H1 (cell line): ENCODE measurements around the gene MORN4. TPM values are rescaled to one million over a fixed set of nuclear protein-coding genes. Genes with fewer than 3 reads are reported as not detected.

ENCODE experiments used
- CTCF ChIA-PET: fragments of 300-600 bp; sonication (Branson Sonifier 250); formaldehyde crosslinking; loops from one replicate; lab custom pipeline; 2021; ENCODE audit not compliant: partially characterized antibody; lab: Charles Lee
- POLR2A ChIA-PET: fragments of 300-600 bp; sonication (Branson Sonifier 250); formaldehyde crosslinking; loops from one replicate; lab custom pipeline; 2021; ENCODE audit warnings: inconsistent platforms; ENCODE audit not compliant: partially characterized antibody; lab: Charles Lee
- DNase-seq, 2 experiments: peaks; one replicate each; pipeline versions ENCODE4 v3.0.0 to v3.0.0-alpha.2; 2010 to 2022; ENCODE audit warnings: low spot score in 2 of 2, low read depth in 1 of 2, mixed read lengths in 1 of 2
- FAIRE-seq: peaks from 2 replicates; lab custom pipeline; 2011; peaks lifted over from hg19 to GRCh38; lab: Jason Lieb, UNC
- H2AFZ ChIP-seq: 2 replicates; pipeline ENCODE4 v1.8.1; 2012; ENCODE audit warnings: low read length, inconsistent platforms
- H2AK5ac ChIP-seq: 2 replicates; pipeline ENCODE4 v1.6.1; 2013; ENCODE audit warnings: low read depth, low read length
- H2BK120ac ChIP-seq: replicated peaks from 2 replicates; pipeline ENCODE3; 2013; ENCODE audit warnings: low read depth, low read length, inconsistent platforms
- H2BK12ac ChIP-seq: 2 replicates; pipeline ENCODE4 v1.6.1; 2013; ENCODE audit warnings: low read depth, low read length
- H2BK15ac ChIP-seq: 2 replicates; pipeline ENCODE4 v1.6.1; 2013; ENCODE audit warnings: low read length
- H2BK20ac ChIP-seq: 2 replicates; pipeline ENCODE4 v1.6.1; 2013; ENCODE audit warnings: low read length
- H2BK5ac ChIP-seq: 2 replicates; pipeline ENCODE4 v1.6.1; 2013; ENCODE audit warnings: low read depth, low read length
- H3K14ac ChIP-seq: 2 replicates; pipeline ENCODE4 v1.6.1; 2013; ENCODE audit warnings: inconsistent platforms; ENCODE audit not compliant: insufficient read length
- H3K18ac ChIP-seq: 2 replicates; pipeline ENCODE4 v1.6.1; 2013; ENCODE audit warnings: low read length; ENCODE audit errors: extremely low read depth
- H3K23ac ChIP-seq: 2 replicates; pipeline ENCODE4 v1.6.1; 2013; ENCODE audit warnings: inconsistent platforms; ENCODE audit not compliant: insufficient read length
- H3K23me2 ChIP-seq: 2 replicates; pipeline ENCODE4 v1.6.1; 2013; ENCODE audit warnings: low read depth, low read length
- H3K27ac ChIP-seq: 2 replicates; pipeline ENCODE4 v1.6.1; 2011; ENCODE audit warnings: low read depth, low read length, inconsistent platforms
- H3K27me3 ChIP-seq, 4 experiments: replicated peaks in 1 of 4; 1 replicate in 1 of 4; 2 replicates in 3 of 4; pipeline versions ENCODE4 v1.6.1 to v1.8.1; 2011 to 2013; ENCODE audit warnings: low read length in 3 of 4, mild to moderate bottlenecking in 3 of 4, inconsistent platforms in 2 of 4, mixed read lengths in 2 of 4, moderate library complexity in 1 of 4; ENCODE audit not compliant: control insufficient read depth in 3 of 4, insufficient read depth in 3 of 4; ENCODE audit errors: extremely low read depth in 1 of 4
- H3K36me3 ChIP-seq, 4 experiments: 2 replicates each; pipeline versions ENCODE4 v1.6.1 to v1.8.1; 2011 to 2013; ENCODE audit warnings: mild to moderate bottlenecking in 4 of 4, low read length in 3 of 4, moderate library complexity in 2 of 4, control low read depth in 1 of 4, inconsistent platforms in 1 of 4; ENCODE audit not compliant: insufficient read depth in 4 of 4, control insufficient read depth in 2 of 4
- H3K4ac ChIP-seq: replicated peaks from 2 replicates; pipeline ENCODE3; 2013; ENCODE audit warnings: low read length, low read depth, mixed read lengths, inconsistent platforms; ENCODE audit not compliant: insufficient read length
- H3K4me1 ChIP-seq, 4 experiments: replicated peaks in 1 of 4; 1 replicate in 1 of 4; 2 replicates in 3 of 4; pipeline versions ENCODE4 v1.6.1 to v1.8.1; 2011 to 2013; ENCODE audit warnings: low read length in 3 of 4, inconsistent platforms in 2 of 4, mixed read lengths in 1 of 4; ENCODE audit not compliant: insufficient read depth in 4 of 4, control insufficient read depth in 3 of 4
- H3K4me2 ChIP-seq, 2 experiments: 2 replicates each; pipeline versions ENCODE4 v1.6.1 to v1.8.1; 2011 to 2013; ENCODE audit warnings: low read depth in 2 of 2, low read length in 2 of 2, control low read depth in 1 of 2, inconsistent platforms in 1 of 2, mild to moderate bottlenecking in 1 of 2; ENCODE audit not compliant: insufficient read depth in 1 of 2
- H3K4me3 ChIP-seq, 4 experiments: fragments of 200-600, 300-600 bp in 1 of 4; sonication (generic), shearing (Covaris generic), sonication (Bioruptor Twin) in 1 of 4; 2 replicates each; pipeline versions ENCODE4 v1.5.1 to v1.8.1; 2011 to 2016; ENCODE audit warnings: low read length in 4 of 4, low read depth in 3 of 4, control low read depth in 2 of 4, inconsistent platforms in 2 of 4, mild to moderate bottlenecking in 2 of 4, mixed read lengths in 1 of 4, moderate library complexity in 1 of 4; ENCODE audit not compliant: insufficient read depth in 2 of 4; ENCODE audit errors: extremely low read depth in 1 of 4
- H3K56ac ChIP-seq: replicated peaks from 2 replicates; pipeline ENCODE3; 2013; ENCODE audit warnings: low read depth, mild to moderate bottlenecking, mixed read lengths, low read length, inconsistent platforms; ENCODE audit not compliant: insufficient read length
- H3K79me1 ChIP-seq: 2 replicates; pipeline ENCODE4 v1.6.1; 2013; ENCODE audit warnings: low read depth, low read length, control low read depth
- H3K79me2 ChIP-seq, 2 experiments: 2 replicates each; pipeline versions ENCODE4 v1.6.1 to v1.8.1; 2012 to 2013; ENCODE audit warnings: low read length in 2 of 2, mild to moderate bottlenecking in 2 of 2, inconsistent platforms in 1 of 2; ENCODE audit not compliant: insufficient read depth in 2 of 2, control insufficient read depth in 1 of 2
- H3K9ac ChIP-seq, 4 experiments: replicated peaks in 1 of 4; 1 replicate in 1 of 4; 2 replicates in 3 of 4; pipeline versions ENCODE4 v1.6.1 to v1.8.1; 2011 to 2013; ENCODE audit warnings: low read depth in 3 of 4, low read length in 3 of 4, control low read depth in 2 of 4, mild to moderate bottlenecking in 2 of 4, moderate library complexity in 2 of 4, inconsistent platforms in 1 of 4; ENCODE audit errors: extremely low read depth in 1 of 4
- H3K9me3 ChIP-seq, 2 experiments: 2 replicates each; pipeline versions ENCODE4 v1.6.1 to v1.8.1; 2012 to 2013; ENCODE audit warnings: mild to moderate bottlenecking in 2 of 2, moderate library complexity in 2 of 2, control low read depth in 1 of 2, inconsistent platforms in 1 of 2, low read depth in 1 of 2, low read length in 1 of 2, mixed read lengths in 1 of 2; ENCODE audit not compliant: insufficient read depth in 2 of 2
- H4K20me1 ChIP-seq, 2 experiments: replicated peaks in 1 of 2; 2 replicates each; pipeline versions ENCODE3 to v1.8.1; 2011 to 2013; ENCODE audit warnings: inconsistent platforms in 2 of 2, low read length in 2 of 2, mild to moderate bottlenecking in 1 of 2; ENCODE audit not compliant: insufficient read depth in 2 of 2, control insufficient read depth in 1 of 2
- H4K5ac ChIP-seq: 2 replicates; pipeline ENCODE4 v1.6.1; 2013; ENCODE audit warnings: low read length, low read depth, mixed read lengths, inconsistent platforms; ENCODE audit not compliant: insufficient read length
- H4K8ac ChIP-seq: 2 replicates; pipeline ENCODE4 v1.8.0; 2013; ENCODE audit warnings: mild to moderate bottlenecking, moderate library complexity, low read length, inconsistent platforms; ENCODE audit not compliant: insufficient read depth; ENCODE audit errors: extremely low read depth
- H4K91ac ChIP-seq: replicated peaks from 2 replicates; pipeline ENCODE3; 2013; ENCODE audit warnings: low read length, mixed read lengths, inconsistent platforms; ENCODE audit not compliant: insufficient read length
- BACH1 ChIP-seq: IDR thresholded peaks from 2 replicates; pipeline ENCODE4 v1.6.1; 2012; ENCODE audit warnings: low read length, improper control_type of control experiment
- BCL11A ChIP-seq, 2 experiments: IDR thresholded peaks; one replicate each; pipeline ENCODE4 v1.6.1; 2011; ENCODE audit warnings: low read depth in 2 of 2, low read length in 2 of 2, mild to moderate bottlenecking in 2 of 2
- CHD1 ChIP-seq: IDR thresholded peaks from 2 replicates; pipeline ENCODE4 v1.6.1; 2012; ENCODE audit warnings: low read depth, low read length, improper control_type of control experiment
- CREB1 ChIP-seq: IDR thresholded peaks from 2 replicates; pipeline ENCODE4 v1.6.1; 2012; ENCODE audit warnings: inconsistent platforms
- JUND ChIP-seq: IDR thresholded peaks from 2 replicates; pipeline ENCODE4 v1.6.1; 2011; ENCODE audit warnings: mild to moderate bottlenecking, improper control_type of control experiment, low read length
- PHF8 ChIP-seq: fragments of 200-600 bp; sonication (generic); conservative IDR thresholded peaks from 2 replicates; pipeline ENCODE4 v1.7.1; 2012; ENCODE audit warnings: low read depth, mild to moderate bottlenecking, inconsistent platforms, low read length, moderate library complexity
- RFX5 ChIP-seq: IDR thresholded peaks from 2 replicates; pipeline ENCODE4 v1.6.1; 2011; ENCODE audit warnings: low read depth, low read length, improper control_type of control experiment, borderline replicate concordance
- RNF2 ChIP-seq: fragments of 200-900, 300-1000 bp; sonication (generic); IDR thresholded peaks from 2 replicates; pipeline ENCODE4 v1.7.1; 2016; ENCODE audit warnings: borderline replicate concordance, low read depth, mild to moderate bottlenecking, antibody characterized with exemption, low read length; ENCODE audit not compliant: poor library complexity, severe bottlenecking; ENCODE audit errors: missing control alignments
- SP4 ChIP-seq: IDR thresholded peaks from 2 replicates; pipeline ENCODE4 v1.6.1; 2012; ENCODE audit warnings: low read length, inconsistent platforms
- WGBS, 2 experiments: shearing (Covaris generic) in 1 of 2; methylation state at CpG; one replicate each; pipeline versions ENCODE4 v1.1.6 to v1.1.7; 2013 to 2015; ENCODE audit warnings: low lambda C conversion rate in 2 of 2, mixed read lengths in 2 of 2, inconsistent platforms in 1 of 2, low coverage in 1 of 2, missing lambda C conversion rate in 1 of 2; ENCODE audit not compliant: insufficient replicate concordance in 2 of 2, insufficient coverage in 1 of 2, insufficient read length in 1 of 2; ENCODE audit errors: extremely low coverage in 1 of 2, missing lambda C conversion rate in 1 of 2; 5-methylcytosine and 5-hydroxymethylcytosine counted together
- polyA plus RNA-seq, 7 experiments: library from polyadenylated mRNA; depleted of rRNA in 3 of 7; stranded (reverse) in 5 of 7; unstranded in 2 of 7; fragments of >200 nt in 5 of 7; fragments of 200-250 nt in 2 of 7; gene quantifications; 1 replicate in 5 of 7; 2 replicates in 1 of 7; 4 replicates in 1 of 7; pipeline versions ENCODE4 v1.2.1 to v1.2.3, GENCODE V29; 2011 to 2013; ENCODE audit warnings: missing spikeins in 2 of 7, mixed read lengths in 2 of 7
- total RNA-seq: library from RNA; stranded (reverse); fragmentation: NEBNext Ultra II Directional; extraction: Animal tissue kit (Norgen Biotek cat#: 25700); gene quantifications from 2 replicates; pipeline ENCODE4 v1.2.1, GENCODE V29; 2021
- TF ChIP-seq, protein P1 (sequence below): IDR thresholded peaks from 2 replicates; pipeline ENCODE4 v1.6.1; 2011; ENCODE audit warnings: low read depth, mild to moderate bottlenecking, low read length; ENCODE audit not compliant: insufficient read depth

MORN4 gene
- total and polyA plus RNA-seq, 2 of the 8 experiments (the other 6 are each of a cell fraction or from before 2014, with no cell fraction given), result 13.6 to 22.0 TPM

DNA sequence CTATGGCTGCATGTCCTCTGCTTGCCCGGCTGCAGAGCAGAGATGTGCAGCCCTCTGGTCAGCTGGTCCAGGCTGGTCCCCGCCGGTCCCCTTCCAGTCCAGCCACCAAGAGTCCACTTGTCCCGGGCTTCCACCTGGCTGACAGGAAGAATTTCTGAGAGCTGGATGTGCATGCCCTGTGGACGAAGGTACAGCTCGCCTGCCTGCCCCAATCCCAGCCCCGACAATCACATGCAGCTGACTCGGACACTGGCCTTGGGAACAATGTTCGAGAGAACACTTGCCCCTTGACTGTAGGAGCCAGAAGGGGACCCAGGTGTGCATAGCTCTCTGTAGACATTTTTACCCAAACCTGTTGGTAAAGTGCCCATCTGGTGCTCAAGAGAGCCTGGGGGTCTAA is 41.9 kb upstream of the MORN4 start:
- Histone ChIP-seq H3K4me2 (no peak overlapping the region), H2BK120ac (no peak overlapping the region), H3K23ac (no peak overlapping the region), H3K27me3 (no peaks in the 10 kb centered on the region), H2BK15ac (no peak overlapping the region), H3K18ac (no peak overlapping the region), H2BK12ac (no peak overlapping the region), H4K91ac (no peak overlapping the region), H2AFZ (no peak overlapping the region), H2BK20ac (no peak overlapping the region), H3K4me1 (no peaks in the 10 kb centered on the region), H3K4ac (no peak overlapping the region), H3K56ac (no peak overlapping the region), H3K9me3 (no peaks in the 10 kb centered on the region), H3K79me1 (no peaks in the 10 kb centered on the region), H3K79me2 (no peaks in the 10 kb centered on the region), H2BK5ac (no peak overlapping the region; the same call in none of the 2 replicates), H2AK5ac (no peak overlapping the region), H4K20me1 (peaks cover 0 to 2% of the 10 kb centered on the region in 2 experiments), H3K36me3 (peaks cover 21 to 33% (median 26%) of the 10 kb centered on the region in 4 experiments), H4K8ac (no peak overlapping the region), H3K27ac (no peak overlapping the region), H4K5ac (no peak overlapping the region), H3K4me3 (no peak overlapping the region), H3K9ac (no peak overlapping the region), H3K14ac (no peak overlapping the region), H3K23me2 (no peaks in the 10 kb centered on the region)
- no peak for DNase-seq
- 73% methylated on average over 8 of the region's 9 CpGs; no CpG with 5 or more reads in 1 of the 2 experiments for WGBS, 2 experiments
- POLR2A ChIA-PET, result interaction anchor here (0.9 to 2.6 kb wide), 3 partner anchors 12 to 55 kb away, joined by 4 to 20 read pairs (median 5); partner anchors contain the start of gene AVPI1
- TF ChIP-seq JUND, result no peak
- no peak for TF ChIP-seq BCL11A (IDR thresholded peaks at IDR 0.05; ENCODE audit: low read depth in 2 of 2, low read length in 2 of 2)
- TF ChIP-seq, protein P1, sequence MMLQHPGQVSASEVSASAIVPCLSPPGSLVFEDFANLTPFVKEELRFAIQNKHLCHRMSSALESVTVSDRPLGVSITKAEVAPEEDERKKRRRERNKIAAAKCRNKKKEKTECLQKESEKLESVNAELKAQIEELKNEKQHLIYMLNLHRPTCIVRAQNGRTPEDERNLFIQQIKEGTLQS, result no peak
- no peak for TF ChIP-seq RFX5
- TF ChIP-seq BACH1, result no peak
- TF ChIP-seq RNF2, result no peak
- TF ChIP-seq CHD1, result no peak
- TF ChIP-seq PHF8, result no peak
- TF ChIP-seq SP4, result no peak
- no peak for TF ChIP-seq CREB1
- FAIRE-seq, result no peak
- CTCF ChIA-PET, result interaction anchor here (0.7 to 8.5 kb wide), 11 partner anchors 9 to 103 kb away, joined by 3 to 127 read pairs (median 8); partner anchors contain the start of genes ANKRD2, AVPI1, MARVELD1 and ZFYVE27
